Right lung (tissue), 5 donors: ENCODE results near the gene MMP10. TPM values are rescaled to one million over a fixed set of nuclear protein-coding genes. Genes with fewer than 3 reads are reported as not detected.
"Not testable (repeated sequence)": the region's sequence is repeated elsewhere in the genome, so short reads cannot be mapped to it uniquely, and the experiment has no call there.

Experiments used
- DNase-seq, 2 donors: peaks; one replicate each; pipeline ENCODE4 v3.0.0-alpha.2; 2013
- polyA plus RNA-seq, 5 donors: library from polyadenylated mRNA; unstranded; fragments of 120-200 nt; gene quantifications; one replicate each; pipeline versions ENCODE4 v1.2.1 to v1.2.3, GENCODE V29; 2013; ENCODE audit warnings: inconsistent platforms in 1 of 5, low replicate concordance in 1 of 5; ENCODE audit not compliant: insufficient read length in 5 of 5, insufficient read depth in 1 of 5

MMP10 gene
- polyA plus RNA-seq, 5 donors = 0.45 to 2.4 (median 1.8) TPM

DNA sequence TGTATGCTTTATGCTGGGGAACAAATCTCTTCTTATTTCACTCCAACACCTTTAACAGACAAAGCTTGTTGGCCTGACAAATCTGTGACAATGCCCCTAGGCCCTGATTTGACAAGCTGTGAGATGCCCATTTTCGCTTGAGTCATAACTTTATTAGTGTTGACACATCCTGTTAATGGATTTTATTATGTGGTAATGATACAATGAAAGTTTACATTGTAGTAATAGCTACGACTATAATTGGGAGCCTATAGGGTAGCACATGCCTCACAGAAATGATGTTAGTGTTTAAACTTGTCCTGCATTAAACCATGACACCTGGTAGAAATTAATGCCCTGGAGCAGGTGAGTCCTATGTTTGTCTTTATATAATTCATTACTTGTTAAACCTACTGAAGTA is 3.3 kb upstream of the MMP10 start:
- no peak for DNase-seq

DNA sequence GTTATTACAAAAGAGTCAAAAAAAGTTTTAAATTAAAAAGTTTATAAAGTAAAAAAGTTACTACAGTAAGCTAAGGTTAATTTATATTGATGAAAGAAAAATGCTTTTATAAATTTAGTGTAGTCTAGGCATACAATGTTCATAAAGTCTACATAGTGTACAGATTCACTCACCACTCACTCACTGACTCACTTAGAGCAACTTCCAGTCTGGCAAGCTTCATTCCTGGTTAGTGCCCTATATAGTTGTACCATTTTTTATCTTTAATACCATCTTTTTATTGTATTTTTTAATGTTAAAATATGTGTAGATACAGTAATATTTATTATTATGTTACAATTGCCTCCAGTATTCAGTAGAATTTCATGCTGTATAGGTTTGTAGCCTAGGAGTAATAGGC is 2.6 kb upstream of the MMP10 start:
- no peak for DNase-seq

DNA sequence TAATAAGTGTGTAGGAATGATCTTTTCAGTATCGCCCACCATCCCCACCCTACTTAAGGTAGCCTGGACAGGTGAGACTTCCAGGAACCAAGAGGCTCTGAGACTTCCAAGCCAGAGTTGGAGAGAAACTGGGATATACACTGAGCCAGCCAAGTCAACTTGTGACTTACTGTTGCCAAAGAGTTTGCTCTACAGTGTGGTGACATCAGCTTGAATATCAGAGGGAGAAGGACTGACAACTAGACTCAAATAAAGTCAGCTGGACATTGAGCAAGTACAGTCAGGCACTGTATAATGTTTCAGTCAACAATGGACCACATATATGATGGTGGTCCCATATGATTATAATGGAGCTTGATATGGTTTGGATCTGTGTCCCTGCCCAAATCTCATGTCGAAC is 1.2 kb upstream of the MMP10 start:
- no peak for DNase-seq

DNA sequence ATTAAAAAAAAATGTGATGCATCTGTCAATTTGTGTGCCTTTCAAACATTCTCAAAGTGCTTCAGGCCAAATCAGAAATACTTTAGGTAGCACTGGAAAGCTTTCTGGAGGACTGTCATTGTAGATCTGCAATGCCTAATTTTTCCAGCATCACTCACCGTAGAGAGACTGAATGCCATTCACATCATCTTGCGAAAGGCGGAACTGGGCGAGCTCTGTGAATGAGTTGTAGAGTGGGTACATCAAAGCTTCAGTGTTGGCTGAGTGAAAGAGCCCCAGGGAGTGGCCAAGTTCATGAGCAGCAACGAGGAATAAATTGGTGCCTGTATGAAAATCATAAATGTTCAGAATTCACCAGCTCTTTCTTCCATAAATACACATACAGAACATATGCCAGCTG is 4.0 kb downstream of the MMP10 start:
- DNase-seq = no peak

DNA sequence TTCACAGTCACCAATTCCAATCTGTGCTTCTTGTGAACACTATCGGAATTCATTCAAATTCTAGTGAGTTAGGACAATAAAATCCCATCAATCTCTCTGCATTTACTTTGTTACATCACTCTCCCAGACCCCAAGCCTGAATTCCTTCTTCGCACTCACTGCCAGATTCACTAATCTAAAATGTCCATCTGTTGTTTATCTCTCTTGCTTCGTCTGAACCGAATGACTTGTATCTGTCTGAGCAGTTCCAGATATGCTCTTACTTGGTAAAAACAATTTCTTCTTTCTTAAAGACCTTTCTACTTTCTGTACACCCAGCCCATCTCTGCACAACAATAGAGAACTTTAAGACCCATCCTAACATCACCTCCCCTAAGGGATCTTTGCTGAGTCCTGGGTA is 7.0 kb downstream of the MMP10 start:
- DNase-seq = no peak

DNA sequence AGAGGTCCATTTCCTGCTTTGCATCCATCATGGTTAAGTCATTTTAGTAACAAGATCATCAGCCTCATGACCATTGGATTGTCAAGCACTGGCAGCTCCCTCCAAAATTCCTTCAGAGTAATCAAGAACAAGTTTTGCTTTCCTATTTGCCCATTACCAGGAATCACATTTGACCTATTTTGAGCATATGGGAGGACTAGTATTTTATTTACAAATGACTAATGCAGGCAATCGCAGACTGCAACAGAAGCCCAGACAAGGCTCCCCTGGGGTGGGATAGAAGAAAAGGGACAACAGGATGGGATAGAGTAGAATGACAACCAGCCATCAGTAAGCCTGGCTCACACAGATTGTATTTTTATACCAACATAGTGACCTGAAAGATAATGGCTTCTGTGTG is 9.1 kb downstream of the MMP10 start:
- no peak for DNase-seq

DNA sequence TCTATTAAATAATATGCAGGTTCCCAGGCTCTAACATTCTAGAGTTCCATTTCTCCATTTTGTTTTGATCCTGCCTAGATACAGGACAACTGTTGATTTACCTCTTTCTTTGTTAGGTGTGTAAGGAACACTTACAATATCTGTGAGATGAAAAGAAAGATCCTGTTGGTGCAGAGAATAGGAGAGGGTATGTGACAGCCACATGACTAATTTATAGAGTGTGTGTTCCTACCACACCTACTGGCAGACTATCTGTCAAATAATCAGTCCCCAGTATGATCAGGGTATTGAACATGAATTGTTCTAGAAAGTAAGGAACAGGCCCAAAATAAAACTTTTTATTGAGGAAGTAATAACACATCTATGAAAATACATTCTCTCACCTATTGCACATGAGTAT is 10.2 kb downstream of the MMP10 start:
- DNase-seq = no peak

DNA sequence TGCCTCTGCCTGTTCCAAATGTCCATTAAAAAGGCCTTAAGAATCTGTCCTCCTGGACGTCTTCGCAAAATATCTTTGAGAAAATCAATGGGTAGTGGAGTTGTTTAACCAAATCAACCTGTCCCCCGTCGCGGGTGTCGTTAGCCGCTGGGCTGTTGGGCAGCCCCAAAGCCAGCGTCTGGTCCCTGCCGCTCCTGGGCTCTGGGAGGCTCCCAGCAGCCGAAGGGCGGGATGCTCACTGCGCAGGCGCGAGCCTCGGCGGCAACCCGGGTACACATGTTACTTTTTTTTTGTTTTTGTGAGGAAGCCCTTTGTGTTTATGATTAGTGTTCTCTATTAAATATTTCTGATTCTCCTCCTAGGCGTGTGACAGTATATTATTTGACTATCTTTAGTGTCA is 12.6 kb downstream of the MMP10 start:
- no peak for DNase-seq

DNA sequence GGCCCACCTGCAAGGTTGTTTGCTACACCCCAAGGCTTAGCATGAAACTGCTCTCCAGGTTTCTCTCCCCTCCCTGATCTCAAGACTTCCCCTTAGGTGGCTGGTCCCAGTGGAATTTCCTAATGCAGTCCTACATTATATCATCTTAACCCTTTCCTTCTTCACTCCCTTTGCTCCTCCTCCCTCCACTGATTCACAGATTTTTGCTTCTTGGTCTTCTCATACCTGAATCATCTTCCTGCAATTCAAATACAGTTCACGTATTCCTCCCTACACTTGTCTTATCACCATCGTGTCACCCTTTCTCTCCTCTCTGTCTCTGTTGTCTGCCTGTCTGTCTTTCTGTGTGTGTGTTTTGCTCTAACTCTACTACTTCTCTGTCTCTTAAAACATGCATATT is 17.0 kb downstream of the MMP10 start:
- DNase-seq = no peak

DNA sequence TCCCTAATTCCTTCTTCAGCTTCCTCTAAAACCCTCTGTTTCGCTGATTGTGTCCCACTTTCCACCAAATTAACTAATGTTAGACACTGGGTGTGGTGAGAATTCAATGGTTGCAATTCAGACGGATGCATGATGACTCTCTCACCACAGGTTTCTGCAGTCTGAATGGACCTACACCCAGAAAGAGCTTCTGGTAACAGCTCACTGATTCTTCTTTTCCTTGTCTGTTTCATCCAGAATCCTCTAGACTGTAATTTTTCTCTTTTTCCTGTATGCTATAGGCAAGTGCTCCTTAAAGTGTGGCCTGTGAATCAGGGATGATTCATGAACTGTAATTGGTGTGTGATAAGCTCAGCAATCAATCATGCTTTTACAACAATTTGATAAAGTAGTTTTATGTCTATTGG is 18.1 kb downstream of the MMP10 start:
- no peak for DNase-seq

DNA sequence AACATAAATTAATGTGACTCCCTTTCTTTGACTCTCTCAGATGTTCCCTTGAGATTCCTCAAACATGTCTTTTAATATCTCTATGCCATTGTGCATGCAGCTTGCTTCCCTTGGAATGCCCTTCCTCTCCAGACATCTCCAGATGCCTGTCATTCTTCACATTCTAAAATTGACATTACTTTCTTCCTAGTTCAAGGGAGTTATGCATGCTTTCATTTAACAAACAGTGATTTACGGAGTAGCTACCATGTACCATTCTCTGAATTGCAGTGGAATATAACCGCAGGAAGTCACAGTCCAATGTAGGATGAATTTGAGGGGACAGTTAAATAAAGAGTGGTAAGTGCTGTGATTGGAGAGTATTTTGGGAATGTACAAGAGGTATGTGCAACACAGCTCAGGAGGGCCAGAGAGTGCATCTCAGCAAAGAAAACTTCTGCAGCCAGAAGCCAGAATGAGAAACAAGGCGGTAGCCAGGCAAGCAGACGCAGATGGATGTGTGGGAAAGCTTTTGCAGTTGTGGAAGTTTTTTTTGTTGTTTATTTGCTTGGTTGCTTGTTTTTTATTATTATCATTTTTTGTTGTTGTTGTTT is 18.7 kb downstream of the MMP10 start:
- DNase-seq = no peak

DNA sequence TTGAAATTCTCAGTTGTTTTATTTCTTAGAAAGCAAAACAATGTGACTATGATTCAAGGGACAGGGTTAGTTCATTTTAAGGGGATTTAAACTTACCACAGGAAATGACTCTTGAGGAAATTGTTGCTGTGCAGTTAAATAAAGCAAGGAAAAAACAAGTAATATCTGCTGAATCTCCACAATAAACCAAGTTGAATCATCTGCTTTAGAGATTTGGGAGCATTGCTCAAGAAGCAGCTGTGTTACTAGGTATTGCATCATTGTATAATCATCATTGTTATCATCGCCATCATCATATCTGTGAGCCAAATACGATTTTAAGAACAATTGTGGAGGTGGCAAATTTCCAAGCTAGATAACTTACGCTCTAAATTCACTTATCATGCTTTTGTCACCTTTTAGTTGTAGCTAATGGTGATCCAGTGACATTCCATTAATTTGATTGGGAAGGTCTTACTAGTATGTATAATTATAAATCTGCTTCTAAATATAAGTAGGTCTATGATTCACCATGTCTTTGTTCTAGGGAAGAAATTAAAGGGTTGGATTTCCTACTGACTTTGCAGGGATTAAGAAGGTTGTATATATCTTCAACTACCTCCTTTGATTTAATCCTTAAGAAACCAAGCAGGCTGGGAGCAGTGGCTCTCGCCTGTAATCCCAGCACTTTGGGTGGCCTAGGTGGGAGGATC is 19.9 kb downstream of the MMP10 start:
- peak; percentile 46 to 52 for DNase-seq

DNA sequence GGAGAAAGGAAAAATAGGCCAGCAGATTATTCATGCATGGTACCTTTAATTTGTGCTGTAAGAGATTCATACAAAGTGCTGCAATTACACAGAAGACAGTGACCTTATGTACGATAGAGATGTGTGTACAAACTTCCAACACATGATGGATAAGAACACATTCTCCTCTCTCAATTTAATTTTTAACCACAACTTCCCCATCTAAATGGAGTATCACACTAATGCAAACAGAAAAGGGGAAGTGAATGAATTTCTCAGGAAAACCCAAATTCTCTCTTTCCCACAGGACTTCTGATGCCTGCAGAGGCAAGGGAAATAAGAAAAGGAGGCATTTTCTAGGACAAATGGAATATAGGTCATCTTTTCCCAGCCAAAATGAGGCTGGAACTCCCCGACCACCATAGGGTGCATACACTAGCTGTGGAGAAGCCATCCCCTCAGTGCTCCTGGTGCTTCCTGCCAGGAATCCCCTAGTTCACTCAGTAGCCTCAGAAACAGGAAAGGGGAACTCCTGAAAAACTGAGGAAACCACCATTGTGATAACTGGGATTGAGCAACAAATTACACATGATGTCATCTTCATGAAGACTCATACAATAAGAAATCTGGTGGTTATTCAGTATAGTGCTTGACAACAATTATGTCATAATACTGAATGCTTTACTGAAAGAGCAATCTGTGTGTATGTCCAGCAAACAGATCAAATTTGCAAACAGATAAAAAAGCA is 22.4 kb downstream of the MMP10 start:
- DNase-seq = no peak

DNA sequence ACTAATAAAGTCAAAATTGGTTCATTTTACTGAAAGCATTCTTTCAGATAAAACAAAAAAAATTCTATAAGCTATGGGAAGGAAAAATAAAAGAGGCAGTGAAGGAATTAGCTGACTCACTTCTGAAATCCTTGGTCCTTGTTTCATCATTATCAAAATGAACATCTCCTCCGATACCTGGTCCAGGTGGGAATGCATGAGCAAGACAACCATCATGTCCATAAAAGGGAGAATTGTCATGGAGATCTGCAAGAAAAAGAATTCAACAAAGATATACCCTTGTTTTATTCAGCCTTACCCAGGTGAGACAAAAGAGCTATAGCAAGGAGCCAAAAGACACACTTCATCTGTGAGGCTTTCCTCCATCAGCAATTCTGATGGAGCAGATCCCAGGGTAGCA is 27.2 kb downstream of the MMP10 start:
- DNase-seq = no peak

DNA sequence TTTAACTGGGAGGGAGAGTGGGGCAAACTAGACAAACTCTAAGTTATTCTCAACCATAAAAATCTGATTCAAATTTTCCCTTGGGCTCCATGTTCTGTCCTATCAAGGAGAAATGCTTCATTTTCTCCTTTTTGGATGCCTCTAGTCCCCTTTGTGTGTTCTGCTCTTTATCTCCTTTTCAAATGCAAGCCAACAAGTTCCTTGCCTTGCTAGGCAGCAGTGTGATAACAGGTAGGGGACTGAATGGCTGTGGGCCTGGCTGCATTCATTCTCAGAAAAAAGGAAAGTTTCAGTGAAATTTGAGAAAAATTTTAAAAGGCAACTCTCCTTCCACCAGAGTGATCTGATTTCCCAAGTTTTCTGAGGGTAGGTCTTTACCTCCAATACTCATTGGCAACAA is 28.8 kb downstream of the MMP10 start:
- no peak for DNase-seq

DNA sequence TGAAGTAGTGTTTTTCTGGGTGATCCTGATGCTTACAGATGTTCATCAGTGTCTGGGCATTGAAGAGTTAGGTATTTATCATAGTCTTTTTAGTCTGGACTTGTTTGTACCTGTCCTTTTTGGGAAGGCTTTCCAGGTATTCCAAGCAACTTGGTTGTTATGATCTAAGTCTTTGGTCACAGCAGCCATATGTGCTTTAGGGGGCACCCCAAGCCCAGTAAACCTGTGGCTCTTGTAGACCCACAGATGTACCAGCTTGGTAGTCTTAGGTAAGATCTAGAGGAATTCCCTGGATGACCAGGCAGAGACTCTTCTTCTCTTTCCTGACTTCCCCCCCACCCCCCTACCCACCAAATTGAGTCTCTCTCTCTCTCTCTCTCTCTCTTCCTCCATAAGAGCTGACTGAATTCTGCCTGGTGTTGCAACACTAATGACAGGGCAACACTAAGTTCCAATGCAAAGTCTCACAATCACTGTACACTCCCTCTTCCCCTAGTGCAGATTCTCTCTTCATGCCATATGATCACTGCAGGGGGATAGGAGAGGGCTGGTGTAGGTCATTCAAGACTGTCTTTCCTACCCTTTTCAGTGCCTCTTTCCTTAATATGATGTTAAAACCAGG is 31.2 kb downstream of the MMP10 start:
- DNase-seq = no peak

DNA sequence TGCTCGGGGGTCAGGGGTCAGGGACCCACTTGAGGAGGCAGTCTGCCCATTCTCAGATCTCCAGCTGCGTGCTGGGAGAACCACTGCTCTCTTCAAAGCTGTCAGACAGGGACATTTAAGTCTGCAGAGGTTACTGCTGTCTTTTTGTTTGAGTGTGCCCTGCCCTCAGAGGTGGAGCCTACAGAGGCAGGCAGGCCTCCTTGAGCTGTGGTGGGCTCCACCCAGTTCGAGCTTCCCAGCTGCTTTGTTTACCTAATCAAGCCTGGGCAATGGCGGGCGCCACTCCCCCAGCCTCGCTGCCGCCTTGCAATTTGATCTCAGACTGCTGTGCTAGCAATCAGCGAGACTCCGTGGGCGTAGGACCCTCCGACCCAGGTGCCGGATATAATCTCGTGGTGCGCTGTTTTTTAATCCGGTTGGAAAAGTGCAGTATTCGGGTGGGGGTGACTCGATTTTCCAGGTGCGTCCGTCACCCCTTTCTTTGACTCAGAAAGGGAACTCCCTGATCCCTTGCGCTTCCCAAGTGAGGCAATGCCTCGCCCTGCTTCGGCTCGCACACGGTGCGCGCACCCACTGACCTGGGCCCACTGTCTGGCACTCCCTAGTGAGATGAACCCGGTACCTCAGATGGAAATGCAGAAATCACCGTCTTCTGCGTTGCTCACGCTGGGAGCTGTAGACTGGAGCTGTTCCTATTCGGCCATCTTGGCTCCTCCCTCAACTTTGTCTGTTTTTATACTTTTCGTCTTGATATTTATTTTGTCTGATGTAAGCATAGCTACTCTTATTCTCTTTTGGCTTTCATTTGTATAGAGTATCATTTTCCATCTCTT is 33.5 kb downstream of the MMP10 start:
- not testable (repeated sequence) for DNase-seq

DNA sequence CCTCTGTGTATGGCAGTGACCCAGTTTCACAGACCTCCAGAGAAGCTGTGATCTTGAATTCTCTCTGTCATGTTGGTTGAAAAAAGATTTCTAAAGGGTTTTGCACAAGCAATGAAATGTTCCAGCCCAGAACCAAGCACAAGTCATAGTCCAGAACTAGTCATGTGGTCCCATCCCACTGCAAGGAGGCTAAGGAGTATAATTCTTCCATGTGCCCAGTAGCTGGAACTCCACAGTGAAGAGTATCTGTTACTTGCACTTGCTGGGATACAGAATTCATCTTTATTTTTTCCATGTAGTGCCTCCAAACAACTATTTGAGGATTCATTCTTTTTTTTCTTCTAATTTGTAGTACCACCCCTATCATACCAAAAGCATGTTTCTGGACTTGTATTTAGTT is 45.8 kb downstream of the MMP10 start:
- DNase-seq = no peak

DNA sequence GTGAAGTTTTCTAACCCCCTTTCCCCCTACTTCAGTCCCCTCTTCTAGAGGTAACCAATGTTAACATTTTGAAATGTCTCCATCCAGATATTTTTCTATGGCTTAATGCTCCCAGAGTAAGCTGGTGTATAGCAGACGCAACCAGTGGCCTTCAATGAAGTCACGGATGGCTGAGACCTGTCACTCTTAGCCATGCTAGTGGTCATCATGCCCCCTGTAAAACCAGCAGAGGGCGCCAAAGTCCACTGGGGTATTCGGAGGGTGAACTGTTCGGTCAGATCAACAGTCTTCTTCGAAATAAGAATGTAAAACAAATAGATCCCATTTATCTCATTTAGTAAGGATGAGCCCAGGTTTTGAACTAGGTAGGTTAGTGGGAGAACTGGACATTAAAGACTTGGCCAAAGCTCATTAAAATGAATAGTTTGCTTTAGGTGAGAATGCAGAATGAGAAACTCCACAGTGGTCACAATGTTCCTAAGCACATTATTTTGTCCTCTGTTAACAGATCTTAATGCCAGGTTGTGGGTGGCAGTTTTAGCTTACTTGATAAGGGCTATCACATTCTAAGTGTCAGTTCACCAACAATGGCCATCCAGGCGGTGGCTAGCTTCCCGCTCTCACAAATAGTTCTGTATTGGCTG is 47.1 kb downstream of the MMP10 start:
- no peak for DNase-seq

DNA sequence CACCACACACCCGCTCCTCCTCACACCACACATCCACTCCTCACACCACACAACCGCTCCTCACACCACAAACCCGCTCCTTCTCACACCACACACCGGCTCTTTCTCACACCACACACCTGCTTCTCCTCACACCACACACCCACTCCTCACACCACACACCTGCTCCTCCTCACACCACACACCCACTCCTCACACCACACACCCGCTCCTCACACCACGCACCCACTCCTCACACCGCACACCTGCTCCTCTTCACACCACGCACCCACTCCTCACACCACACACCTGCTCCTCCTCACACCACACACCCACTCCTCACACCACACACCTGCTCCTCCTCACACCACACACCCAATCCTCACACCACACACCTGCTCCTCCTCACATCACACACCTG is 49.5 kb downstream of the MMP10 start:
- not testable (repeated sequence) for DNase-seq
